Brain microvascular endothelial cell (primary cell): ENCODE measurements around the gene GADD45GIP1.
"Not testable (repeated sequence)": the region's sequence is repeated elsewhere in the genome, so short reads cannot be mapped to it uniquely, and the experiment has no call there.

Source experiments
- DNase-seq: peaks from one replicate; pipeline ENCODE4 v3.0.0-alpha.2; 2020
- H3K27ac ChIP-seq: fragments of 250-450 bp; sonication (Bioruptor Pico); 2 replicates; pipeline ENCODE4 v1.5.1; 2020; ENCODE audit warnings: mild to moderate bottlenecking, moderate library complexity
- H3K27me3 ChIP-seq: fragments of 250-450 bp; sonication (Bioruptor Pico); replicated peaks from 2 replicates; pipeline ENCODE4 v1.5.1; 2020; ENCODE audit warnings: mild to moderate bottlenecking
- H3K36me3 ChIP-seq: fragments of 250-450 bp; sonication (Bioruptor Pico); replicated peaks from 2 replicates; pipeline ENCODE4 v1.5.1; 2020; ENCODE audit warnings: mild to moderate bottlenecking
- H3K4me3 ChIP-seq: 2 replicates; pipeline ENCODE4 v1.5.1; 2011; ENCODE audit warnings: low read depth, mild to moderate bottlenecking, control low read depth, low read length, moderate library complexity
- in situ Hi-C: cut with HindIII; loops from 2 replicates; pipeline ENCODE4 v1.10.0; 2017; ENCODE audit warnings: low sequenced_read_pairs, low pct_ligation_motif_present
- TF ChIP-seq, protein P1 (sequence below): IDR thresholded peaks from 2 replicates; pipeline ENCODE4 v1.5.1; 2011; ENCODE audit warnings: low read depth, mild to moderate bottlenecking, moderate library complexity, low read length, control low read depth, inconsistent platforms; ENCODE audit errors: missing control alignments

The GADD45GIP1 gene

DNA sequence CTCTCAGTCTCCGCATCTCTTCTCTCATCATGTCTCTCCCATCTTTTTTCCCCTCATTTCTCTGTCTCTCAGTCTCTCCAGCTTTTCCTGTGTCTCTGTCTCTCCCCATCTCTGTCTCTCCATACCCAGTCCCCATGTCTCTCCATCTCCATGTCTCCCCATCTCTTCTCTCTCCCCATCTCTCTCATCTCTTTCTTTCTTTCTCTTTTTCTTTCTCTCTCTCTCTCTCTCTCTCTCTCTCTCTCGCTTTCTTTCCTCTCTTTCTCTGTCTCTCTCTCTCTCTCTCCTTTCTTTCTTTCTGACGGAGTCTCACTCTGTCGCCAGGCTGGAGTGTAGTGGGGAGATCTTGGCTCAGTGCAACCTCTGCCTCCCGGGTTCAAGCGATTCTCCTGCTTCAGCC, 25.6 kb upstream of the GADD45GIP1 start:
- in situ Hi-C loops: no loop called here
- no peak for DNase-seq
- H3K27ac ChIP-seq: no peak overlapping the region

DNA sequence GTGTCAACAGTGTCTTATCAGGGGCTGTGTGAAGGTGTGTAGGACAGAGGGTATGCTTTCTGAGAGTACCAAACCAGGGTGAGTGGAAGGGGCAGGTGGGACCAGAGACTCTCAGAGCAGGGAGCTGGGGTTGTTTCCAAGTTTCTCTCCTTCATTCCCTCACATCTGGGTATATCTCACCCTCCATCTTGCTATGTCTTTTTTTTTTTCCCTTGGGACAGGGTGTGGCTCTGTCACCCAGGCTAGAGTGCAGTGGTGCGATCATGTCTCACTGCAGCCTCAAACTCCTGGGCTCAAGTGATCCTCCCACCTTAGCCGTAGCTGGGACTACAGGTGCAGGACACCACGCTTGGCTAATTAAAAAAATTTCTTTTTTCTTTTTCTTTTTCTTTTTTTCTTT, 23.0 kb upstream of the GADD45GIP1 start:
- no peak for DNase-seq
- TF ChIP-seq, protein P1, sequence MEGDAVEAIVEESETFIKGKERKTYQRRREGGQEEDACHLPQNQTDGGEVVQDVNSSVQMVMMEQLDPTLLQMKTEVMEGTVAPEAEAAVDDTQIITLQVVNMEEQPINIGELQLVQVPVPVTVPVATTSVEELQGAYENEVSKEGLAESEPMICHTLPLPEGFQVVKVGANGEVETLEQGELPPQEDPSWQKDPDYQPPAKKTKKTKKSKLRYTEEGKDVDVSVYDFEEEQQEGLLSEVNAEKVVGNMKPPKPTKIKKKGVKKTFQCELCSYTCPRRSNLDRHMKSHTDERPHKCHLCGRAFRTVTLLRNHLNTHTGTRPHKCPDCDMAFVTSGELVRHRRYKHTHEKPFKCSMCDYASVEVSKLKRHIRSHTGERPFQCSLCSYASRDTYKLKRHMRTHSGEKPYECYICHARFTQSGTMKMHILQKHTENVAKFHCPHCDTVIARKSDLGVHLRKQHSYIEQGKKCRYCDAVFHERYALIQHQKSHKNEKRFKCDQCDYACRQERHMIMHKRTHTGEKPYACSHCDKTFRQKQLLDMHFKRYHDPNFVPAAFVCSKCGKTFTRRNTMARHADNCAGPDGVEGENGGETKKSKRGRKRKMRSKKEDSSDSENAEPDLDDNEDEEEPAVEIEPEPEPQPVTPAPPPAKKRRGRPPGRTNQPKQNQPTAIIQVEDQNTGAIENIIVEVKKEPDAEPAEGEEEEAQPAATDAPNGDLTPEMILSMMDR: no peak
- Histone ChIP-seq H3K27me3 (no peaks in the 10 kb centered on the region), H3K27ac (no peak overlapping the region), H3K4me3 (no peak overlapping the region), H3K36me3 (no peaks in the 10 kb centered on the region)
- in situ Hi-C loops: no loop called here

More for the DNA sequence above, 25.6 kb upstream of the GADD45GIP1 start:
- H3K27me3 ChIP-seq: no peaks in the 10 kb centered on the region
- no peaks in the 10 kb centered on the region for H3K36me3 ChIP-seq
- H3K4me3 ChIP-seq: no peak overlapping the region
- TF ChIP-seq, protein P1: no peak

- H3K27me3 ChIP-seq, DNase-seq, H3K4me3 ChIP-seq, H3K36me3 ChIP-seq, H3K27ac ChIP-seq, in situ Hi-C loops: not testable (repeated sequence)
These were observed 19.1 kb upstream of the GADD45GIP1 start for GRCh38 chr19:12976109-12976508.

DNA sequence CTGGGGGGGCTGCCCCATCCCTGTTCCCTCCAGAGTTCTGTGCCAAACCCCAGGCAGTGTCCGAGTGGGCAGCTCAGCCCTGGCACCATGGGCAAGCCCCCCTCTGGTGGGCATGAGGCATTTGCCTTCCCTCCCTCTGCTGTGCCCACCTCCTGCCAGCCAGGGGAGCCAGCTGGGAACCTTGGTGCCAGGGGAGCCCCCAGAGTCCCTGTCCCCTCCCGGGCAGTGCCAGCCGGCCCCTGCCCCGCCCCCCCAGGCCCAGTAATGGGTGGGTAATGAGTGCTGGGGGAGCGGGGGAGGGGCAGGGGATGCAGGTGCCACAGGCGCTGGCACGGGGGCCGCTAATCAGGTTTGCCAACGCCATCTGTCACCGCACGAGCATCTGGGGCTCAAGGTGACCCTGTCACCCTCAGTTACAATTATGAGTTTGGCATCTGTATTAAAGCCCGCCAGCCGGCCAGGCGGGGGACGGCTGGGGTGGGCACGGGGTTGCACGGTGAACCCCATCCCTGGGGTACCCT, 18.3 kb upstream of the GADD45GIP1 start:
- in situ Hi-C loops: no loop called here
- Histone ChIP-seq H3K36me3 (no peaks in the 10 kb centered on the region), H3K4me3 (no peak overlapping the region), H3K27ac (no peak overlapping the region), H3K27me3 (no peaks in the 10 kb centered on the region)
- TF ChIP-seq, protein P1: no peak
- no peak for DNase-seq

DNA sequence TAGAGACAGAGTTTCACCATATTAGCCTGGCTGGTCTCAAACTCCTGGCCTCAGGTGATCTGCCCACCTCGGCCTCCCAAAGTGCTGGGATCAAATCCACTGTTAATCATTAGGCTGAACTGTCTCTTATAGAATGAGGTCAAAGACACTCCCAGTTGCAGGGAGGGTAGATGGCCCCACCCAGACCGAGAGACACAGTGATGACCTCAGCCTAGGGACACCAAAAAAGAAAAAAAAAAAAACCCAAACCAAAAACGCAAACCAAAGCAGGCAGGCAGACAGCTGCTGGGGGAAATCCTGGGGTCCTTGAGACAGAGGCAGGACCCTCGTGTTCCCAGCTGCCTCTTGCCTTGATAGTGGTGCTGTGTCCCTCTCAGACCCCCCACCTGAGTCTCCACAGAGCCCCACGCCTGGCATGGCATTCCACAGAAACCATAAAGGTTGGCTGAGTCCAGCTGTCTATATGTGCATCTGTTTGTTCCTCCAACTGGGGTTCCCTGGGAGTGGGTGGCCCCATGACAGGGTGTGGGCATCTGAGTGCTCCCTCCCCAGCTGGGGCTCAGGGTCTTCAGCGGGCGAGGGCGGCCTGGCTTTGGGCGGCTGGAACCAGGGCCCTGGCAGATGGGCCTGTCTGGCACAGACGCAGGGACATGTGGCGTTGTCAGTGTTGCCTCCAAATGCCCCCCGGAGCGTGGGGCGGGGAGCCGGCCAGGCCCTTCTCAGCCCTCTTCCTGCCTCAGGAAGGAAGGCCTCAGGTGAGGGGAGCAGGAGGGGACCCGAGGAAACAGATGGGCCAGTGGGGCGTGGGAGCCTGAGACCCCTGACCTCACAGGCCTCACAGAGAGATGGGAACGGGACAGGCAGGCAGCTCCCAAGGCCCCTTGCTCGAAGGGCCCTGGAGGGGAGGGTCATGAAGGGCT, 17.5 kb upstream of the GADD45GIP1 start:
- no peaks in the 10 kb centered on the region for H3K36me3 ChIP-seq
- H3K4me3 ChIP-seq: no peak overlapping the region
- no peak for DNase-seq
- TF ChIP-seq, protein P1: no peak
- in situ Hi-C loops: no loop called here
- no peaks in the 10 kb centered on the region for H3K27me3 ChIP-seq
- H3K27ac ChIP-seq: no peak overlapping the region

GRCh38 chr19:12973236-12973635, 16.2 kb upstream of the GADD45GIP1 start:
- no peak for DNase-seq
- H3K36me3 ChIP-seq: no peaks in the 10 kb centered on the region
- no peak overlapping the region for H3K4me3 ChIP-seq
- TF ChIP-seq, protein P1: no peak
- H3K27ac ChIP-seq: no peak overlapping the region
- H3K27me3 ChIP-seq: no peaks in the 10 kb centered on the region
- in situ Hi-C loops: no loop called here
